GM18520 (cell line): ENCODE results near the gene LOXL1.

Experiments
- ATAC-seq: cut with Tn5 transposase; IDR thresholded peaks from one replicate; pipeline ENCODE4 v1.9.1; 2021; ENCODE audit not compliant: unreplicated experiment

The LOXL1 gene, protein sequence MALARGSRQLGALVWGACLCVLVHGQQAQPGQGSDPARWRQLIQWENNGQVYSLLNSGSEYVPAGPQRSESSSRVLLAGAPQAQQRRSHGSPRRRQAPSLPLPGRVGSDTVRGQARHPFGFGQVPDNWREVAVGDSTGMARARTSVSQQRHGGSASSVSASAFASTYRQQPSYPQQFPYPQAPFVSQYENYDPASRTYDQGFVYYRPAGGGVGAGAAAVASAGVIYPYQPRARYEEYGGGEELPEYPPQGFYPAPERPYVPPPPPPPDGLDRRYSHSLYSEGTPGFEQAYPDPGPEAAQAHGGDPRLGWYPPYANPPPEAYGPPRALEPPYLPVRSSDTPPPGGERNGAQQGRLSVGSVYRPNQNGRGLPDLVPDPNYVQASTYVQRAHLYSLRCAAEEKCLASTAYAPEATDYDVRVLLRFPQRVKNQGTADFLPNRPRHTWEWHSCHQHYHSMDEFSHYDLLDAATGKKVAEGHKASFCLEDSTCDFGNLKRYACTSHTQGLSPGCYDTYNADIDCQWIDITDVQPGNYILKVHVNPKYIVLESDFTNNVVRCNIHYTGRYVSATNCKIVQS

DNA sequence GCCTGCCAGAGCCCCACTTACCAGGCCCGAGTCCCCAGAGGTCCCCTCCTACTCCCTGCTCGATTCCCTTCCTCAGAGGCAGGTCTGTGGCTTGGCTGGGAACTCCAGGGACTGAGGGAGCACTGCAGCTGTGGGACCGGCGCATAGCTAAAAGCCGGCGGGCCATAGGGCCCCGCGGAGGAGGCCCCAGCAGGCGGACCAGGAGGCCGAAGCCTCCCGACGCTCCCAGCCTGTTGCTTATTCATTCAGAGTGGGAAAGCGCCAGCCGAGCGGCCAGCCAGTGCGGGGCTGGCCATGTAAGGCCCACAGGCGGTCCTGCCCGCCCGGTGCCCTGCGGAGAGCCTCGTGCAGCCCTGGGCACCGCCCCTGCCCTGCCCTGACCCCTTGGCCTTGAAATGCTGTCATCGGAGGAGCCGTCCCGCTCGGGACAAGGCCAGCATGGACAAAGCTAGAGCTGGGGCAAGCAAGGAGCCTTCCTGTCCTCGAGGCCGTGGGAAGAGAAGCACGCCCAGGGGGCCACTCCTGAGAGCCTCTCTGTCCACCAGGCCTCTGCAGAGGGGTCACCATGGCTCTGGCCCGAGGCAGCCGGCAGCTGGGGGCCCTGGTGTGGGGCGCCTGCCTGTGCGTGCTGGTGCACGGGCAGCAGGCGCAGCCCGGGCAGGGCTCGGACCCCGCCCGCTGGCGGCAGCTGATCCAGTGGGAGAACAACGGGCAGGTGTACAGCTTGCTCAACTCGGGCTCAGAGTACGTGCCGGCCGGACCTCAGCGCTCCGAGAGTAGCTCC is at the start of gene LOXL1:
Gene LOXL1, plus strand, starts transcription at position 244 of the 784 bp plus-strand sequence. Its CDS starts 322 bp downstream, at position 566.
- no peak for ATAC-seq

DNA sequence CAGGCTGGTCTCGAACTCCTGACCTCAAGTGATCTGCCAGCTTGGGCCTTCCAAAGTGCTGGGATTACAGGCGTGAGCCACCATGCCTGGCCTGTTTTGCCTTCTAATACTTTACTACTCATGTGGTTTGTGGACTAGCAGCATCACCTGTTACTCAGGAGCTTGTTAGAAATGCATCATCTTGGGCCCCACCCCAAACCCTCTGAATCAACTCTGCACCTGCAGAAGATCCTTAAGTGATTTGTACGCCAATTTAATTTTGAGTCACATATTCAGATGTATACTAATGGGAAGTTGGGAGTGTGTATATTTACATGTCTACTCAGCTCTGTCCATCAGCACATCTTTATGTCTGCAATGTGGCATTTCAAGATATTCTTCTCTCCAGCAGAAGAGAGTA is 46.8 kb upstream of the LOXL1 start:
- ATAC-seq: no peak

DNA sequence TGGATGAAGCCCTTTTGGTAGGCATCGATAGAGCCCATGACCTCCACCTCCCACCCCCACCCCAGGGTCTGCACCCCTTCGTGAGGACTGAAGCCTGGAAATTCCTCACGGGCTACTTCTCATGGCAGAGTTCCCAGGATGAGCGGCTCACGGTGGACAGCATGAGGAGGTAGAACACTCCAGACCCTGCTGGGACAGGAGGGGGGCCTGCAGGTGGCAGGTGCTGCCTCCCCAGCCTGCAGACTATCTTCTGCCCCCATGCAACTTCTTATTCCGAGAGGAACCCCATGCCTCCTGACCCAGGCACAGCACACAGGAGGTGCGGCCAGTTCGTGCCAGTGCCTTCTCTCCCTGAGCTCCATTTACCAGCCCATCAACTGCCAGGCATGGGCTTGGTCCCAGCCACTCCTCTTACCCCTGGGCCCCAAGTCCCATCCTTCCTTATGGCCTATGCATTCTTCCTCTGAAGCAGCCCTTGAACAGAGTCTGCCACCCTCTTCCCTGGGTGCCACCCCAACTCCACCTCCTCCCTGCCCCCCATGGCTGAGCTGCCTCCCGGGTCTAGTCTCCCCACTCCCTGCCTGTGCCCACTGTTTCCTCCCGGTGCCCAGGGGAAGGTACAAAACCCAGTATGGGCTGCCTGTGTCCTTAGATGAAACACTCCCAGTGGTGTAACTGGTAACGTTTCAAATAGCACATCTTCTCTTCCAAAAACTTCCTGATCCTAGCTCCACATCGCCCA is 44.5 kb upstream of the LOXL1 start:
- ATAC-seq: no peak

DNA sequence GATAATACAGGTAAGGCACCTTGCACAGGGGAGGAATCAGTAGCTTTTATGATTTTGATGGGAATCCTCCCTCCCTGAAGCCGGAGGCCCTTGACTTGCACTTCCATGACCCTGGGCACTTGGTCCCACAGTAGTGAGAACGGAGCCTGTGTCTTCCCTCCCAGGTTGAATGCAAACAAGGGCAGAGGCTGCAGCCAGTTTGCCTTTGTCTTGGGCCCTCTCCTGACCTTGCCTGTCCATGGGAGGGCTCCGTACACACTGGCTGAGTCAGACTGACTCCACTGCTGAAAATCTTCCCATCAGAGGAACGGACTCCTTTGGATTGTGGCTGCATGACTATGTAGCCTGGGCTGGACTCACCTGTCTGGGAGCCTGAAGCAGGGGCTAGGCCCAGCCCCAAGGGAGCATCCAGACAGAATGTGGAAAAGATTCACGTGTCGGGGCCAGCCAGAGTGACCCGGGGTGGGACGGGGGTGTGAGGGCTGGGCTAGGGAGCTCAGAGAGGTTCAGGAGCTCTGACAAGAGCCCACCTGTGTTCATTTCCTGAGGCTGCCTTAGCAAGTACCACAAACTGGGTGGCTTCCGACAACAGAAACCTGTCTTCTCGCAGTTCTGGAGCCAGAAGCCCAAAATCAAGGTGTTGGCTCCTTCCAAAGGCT is 43.4 kb upstream of the LOXL1 start:
- no peak for ATAC-seq

DNA sequence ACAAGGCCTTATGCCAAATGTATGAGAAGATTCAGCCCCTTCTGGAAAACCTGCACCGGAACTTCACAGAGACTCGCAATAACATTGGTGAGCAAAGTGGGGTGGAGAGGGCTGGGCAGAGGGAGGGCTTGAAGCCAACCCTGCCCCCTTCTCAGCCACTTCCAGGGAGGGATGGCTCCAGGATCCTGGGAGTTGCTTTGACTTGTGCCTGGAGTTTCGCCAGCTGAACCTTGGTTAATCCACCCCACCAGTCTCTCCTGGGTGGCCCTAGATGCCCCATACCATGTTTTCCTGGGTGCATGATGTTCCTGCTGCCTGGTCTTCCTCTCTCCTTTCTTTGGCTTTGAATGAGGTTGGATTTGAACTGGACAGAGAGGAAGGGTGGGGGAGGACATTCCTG is 42.1 kb upstream of the LOXL1 start:
- ATAC-seq: no peak

DNA sequence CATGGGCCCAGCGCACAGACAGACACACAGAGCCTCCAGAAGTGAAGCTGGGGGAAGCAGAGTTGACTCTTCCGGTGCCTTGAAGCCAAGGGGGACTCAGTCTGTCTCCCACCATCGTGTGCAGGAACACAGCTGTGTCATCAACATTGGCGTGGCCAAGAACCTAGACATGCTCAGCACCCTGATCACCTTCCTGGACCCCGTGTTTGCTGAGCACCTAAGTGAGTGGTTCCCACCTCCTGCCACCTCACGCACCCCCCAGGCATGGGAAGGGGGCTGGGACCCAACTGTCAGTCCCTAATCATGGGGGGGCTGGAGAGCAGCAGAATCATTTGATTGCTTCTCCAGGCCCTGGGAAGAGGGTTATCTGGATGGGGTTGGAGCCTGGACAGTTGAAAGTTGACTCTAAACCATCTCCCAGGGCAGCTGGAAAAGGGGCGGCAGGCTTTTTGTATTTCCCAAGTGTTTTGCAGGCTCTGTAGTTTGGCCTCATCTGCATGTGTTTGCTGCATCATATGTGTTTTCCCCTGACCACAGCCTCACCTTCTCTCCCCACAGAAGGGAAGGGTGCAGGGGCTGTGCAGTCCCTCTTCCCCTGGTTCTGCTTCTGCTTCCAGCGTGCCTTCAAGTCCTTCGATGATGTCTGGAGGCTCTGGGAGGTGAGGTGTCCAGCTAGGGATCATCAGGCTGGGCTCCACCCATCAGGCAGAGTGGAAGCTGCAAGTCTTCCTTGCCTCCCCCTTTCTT is 40.1 kb upstream of the LOXL1 start:
- ATAC-seq: no peak

DNA sequence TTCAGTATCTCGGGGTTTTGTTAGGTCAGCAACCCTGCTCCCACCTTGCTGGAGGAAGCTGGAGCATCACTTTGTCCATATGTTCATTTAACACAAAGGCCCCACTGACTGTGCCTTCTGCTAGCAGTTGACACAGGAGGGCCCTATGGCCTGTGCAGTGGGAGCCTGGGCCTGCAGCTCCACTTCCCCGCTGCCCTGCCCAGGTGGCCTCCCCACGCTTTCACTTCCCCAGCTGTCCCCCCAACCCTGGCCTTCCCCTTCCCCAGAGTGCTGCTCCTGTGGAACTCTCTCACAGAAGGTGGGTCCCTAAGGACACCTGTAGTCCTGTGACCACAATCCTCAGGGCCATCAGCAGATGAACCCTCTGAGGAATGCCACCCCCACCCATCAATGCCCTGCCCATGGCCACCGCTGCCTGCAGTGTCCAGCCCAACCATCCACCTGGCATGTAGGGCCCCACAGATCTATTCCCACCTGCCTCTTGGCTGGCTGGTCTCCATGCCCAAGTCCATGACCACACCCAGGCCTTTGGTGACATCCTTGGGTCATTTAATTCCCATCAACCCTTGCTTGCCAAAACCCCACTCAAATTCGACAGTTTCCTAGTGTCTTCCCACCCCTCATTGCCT is 39.4 kb upstream of the LOXL1 start:
- ATAC-seq: no peak

DNA sequence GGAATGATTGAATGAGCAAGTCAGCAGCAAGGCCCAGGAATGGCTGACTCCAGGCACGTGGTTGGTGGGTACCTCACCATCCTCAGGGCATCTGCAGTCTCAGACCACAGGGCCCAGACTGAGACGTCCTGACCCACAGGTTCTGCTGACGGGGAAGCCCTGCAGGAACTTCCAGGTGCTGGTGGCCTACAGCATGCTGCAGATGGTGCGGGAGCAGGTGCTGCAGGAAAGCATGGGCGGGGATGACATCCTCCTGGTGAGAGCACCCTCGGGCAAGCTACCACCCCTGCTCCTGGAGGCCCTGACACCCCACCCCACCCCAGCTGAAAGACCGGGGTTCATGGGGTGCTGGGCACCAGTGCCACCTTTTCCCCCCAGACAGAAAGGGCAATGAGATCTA is 38.8 kb upstream of the LOXL1 start:
- no peak for ATAC-seq

DNA sequence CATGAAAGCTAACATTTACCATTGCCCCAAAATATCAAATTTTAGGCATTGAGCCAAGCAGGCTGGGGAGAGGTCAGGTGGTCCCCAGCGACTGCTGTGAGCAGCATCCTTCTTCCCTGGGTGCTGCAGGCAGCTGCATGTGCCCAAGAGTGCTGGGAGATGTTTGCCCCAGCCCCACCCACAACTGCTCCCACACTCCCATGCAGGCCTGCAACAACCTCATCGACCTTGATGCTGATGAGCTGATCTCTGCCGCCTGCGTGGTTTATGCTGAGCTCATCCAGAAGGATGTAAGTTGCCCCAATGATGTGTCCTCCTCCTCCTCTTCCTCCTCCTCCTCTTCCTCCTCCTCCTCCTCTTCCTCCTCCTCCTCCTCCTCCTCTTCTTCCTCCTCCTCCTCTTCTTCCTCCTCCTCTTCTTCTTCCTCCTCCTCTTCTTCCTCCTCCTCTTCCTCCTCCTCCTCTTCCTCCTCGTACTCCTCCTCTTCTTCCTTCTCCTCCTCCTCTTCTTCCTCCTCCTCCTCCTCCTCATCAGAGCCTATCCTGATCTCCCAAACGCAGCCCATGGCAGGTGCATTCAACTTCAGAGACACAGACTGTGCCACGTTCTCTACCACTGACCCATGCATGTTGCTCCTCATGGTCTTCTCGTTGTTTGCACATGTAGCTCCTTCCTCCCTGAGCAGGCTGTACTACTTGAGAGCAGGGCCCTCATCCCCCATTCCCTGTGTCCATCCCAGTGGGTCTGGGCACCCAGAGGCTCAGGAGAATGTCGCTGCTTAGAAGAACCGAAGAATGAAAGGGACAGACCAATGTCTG is 37.8 kb upstream of the LOXL1 start:
- no peak for ATAC-seq

DNA sequence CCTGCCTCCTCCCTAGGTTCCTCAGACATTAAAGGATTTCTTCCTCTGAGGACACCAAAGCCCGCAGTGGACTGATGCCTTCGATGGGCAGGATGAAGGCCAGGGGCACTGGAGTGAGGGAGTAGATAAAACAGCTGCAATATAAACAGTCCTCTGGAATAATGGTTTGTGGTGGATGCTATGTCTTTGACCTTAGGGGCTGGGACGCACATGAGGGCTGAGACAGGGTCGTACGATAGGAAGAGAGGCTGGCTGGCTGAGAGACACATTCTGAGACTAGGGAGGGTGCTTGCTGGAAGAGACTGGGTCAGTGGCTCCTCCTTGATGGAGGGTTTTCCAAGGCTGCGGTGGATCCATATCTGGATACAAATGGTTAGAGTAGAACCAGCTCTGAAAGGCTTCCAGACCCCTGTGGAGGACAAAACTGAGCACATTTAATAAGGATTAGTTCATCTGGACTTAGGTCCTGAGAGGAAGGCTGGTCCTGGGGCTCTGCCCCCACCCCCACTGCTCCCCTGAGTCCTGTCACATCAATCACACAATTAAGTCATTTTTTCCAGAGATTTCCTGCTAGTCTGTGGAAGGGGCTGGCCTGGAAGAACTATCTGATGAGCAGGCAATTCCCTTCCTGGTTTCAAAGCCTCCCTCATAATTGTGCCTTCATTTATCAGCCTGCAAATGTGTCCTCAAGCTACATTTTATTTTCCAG is 37.1 kb upstream of the LOXL1 start:
- ATAC-seq: no peak

DNA sequence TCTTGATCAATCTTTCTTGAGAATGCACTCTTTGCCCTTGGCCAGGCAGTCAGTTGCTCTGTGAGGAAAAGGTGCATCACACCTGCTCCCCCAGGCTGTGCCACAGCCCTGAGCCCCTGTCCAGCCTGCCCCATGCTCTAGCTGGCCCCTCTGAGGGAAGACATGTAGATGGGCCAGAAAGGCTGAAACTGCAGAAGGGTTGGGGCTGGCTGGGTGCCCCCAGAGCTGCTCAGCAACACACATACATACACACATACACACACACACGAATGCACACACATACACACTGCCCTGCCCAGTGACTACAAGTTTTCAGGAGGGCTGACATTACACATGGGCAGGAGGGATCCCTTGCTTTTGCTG is 36.5 kb upstream of the LOXL1 start:
- no peak for ATAC-seq

DNA sequence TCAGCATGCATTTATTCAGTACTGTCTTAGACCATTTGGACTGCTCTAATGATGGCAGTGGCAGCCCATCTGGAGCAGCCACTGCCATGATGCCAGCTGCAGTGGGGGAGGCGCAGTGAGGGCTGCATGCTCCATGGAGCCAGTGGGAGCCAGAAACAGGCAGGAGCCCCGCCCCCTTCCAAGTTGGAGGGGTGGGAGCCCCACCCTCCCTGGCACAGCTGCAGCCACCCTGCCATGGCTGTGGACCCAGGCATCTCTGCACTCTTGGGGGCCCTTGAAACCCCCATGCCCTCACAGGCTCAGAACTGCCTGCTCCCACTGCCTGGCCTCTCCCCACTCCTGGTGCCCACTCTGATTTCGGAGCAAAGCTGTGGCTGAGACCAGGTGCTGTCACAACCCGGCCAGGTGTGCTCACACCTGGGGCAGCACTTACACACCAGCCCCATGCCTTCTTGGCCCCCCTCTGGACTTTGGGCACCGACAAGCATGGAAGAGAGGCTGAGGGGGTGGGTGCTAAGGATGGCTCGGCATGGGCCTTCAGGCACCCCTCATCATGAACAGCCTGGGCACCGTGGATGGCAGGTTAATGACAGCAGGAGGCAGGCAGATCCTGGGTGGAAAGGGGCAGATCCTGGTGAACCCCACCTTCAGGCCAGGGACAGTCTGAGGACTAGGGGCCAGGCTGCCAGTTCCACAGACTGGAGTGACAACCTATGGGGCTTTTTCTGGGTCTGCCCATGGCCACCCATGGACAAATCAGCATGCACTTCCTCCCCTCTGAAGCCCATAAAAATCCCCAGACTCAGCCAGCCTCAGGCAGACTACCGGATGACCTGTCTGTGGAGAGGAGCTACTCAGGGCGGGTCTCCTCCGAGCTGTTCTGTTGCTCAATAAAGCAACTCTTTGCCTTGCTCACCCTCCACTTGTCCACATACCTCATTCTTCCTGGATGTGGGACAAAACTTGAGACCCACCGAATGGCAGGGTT is 34.6 kb upstream of the LOXL1 start:
- ATAC-seq: no peak

DNA sequence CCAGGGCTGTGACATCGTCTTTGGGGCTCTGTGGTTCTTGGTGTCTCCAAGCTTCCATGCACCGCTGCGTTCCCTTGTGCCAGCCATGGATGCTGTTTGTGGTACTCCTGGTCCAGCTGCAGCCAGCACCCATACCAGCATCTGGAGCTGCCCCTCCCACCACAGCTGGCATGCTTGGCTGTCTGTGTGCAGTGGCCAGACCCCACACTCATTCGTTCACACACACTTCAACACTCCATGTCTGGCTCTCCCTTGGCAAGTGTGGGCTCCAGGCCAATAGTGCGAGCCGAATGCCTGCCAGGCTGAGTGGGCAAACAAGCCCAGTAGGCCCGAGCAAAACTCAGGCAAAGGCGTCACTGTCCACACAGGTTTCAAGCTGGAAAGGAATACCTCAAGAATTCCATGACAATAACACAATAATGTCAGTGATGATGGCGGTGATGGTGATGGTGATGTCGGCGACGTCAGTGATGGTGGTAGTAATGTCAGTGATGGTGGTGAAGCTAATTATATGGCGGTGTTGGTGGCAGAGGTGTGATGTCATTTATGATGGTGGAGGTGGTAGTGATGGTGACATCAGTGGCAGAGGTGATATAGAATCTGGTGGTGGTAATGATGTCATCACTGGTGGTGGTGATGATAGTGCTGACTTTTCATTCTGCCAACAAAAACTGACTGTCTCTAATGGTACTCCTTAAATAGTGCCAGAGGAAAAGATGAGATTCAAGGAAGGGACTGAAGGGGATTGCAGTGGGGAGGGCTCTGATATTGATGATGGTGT is 33.6 kb upstream of the LOXL1 start:
- ATAC-seq: no peak

DNA sequence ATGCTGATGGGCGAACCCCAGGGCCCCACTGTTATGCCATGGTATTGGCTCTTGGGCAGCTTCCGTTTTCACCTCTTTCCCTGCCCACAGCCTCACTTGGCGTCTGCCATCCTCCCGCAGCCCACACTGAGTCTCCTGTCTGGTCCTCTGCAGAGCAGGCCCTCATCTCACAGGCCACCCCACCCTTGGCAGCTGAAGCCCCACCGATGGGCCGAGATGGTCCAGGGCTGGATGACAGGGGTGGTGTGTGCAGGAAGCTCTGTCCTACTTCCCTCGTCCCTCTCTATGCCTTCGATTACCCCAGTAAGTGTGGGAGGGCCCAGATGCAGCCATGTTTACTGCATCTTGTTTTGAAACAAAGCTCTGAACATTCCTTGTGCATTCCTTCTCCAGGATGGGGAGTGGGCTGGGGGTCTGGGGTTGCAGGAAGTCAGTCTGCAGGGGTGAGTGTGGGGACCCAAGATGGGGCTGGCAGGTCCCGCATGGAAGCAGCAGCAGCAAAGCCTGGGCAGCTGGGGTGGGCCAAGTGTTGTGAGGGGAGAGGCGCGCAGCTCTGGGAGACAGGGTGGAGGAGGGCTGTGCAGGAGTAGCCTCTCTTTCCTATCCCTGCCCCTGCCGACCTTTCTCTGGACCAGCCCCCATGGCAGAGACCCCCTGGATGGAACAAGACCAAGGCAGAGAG is 32.0 kb upstream of the LOXL1 start:
- ATAC-seq: no peak

DNA sequence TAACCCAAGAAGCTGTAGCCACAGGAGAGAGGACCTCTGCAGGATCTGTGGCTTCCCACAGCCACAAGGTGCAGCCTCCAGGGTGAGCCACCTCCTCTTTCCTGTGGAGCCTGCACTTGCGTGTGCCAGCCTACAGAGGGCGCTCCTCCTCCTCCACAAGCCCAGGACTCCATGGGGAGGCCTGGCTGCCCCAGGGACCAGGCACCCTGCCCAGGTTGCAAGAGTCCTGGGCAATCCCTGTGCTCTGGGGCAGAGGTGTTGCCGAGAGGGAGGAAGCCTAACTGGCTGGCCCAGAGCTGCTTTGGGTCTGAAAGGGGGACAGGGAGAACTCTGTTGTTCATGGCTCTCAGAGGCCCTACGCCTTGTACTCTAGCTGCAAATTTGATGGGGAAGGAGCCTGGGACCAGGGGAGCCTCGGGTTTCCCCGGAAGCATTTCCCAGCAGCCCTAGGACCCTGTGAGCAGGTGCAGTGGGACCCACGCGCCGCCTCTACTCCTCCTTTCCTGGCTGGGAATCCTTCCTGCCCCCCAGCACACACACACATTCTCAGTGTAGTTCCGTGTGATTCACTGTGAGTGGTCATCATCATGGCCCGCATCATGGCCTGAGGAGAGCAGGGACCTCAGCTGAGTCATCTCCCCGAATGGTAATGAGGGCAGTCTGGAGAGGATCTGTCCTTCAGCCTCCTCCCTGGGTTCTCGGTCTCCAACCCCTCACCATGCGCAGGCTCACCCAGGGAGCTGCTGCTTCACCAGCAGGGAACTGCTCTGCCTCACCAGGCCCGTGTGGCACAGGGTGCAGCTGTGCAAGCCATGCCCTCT is 28.6 kb upstream of the LOXL1 start:
- no peak for ATAC-seq
